ENCODE measurements around the gene PTGER1. TPM values are rescaled to one million over a fixed set of nuclear protein-coding genes. Genes with fewer than 3 reads are reported as not detected.

The PTGER1 gene
- total and polyA plus RNA-seq, 2 donors (not counting 3 experiments of a cell fraction or from before 2014, with no cell fraction given): 0.21 to 0.40 TPM

GRCh38 chr19:14440049-14440448 lies 35.1 kb downstream of the PTGER1 start:
- TF ChIP-seq POLR2AphosphoS5 (IDR thresholded peaks at IDR 0.05; ENCODE audit: insufficient read depth, low read depth, low read length) (peak; percentile 50), EZH2 (IDR thresholded peaks at IDR 0.05; ENCODE audit: borderline replicate concordance, low read depth, low read length, severe bottlenecking) (no peak)
- DNase-seq (ENCODE audit: low read depth, low spot score) (peak; percentile 33), FAIRE-seq (peak; percentile 90)
- no TSS peak for BruUV-seq (replicated peaks)
- H3K9me1 ChIP-seq (replicated peaks; ENCODE audit: control insufficient read depth, extremely low read depth, insufficient read depth, low read length): no peaks in the 10 kb centered on the region
- no peaks in the 10 kb centered on the region for H4K20me1 ChIP-seq (replicated peaks; ENCODE audit: control insufficient read depth, extremely low read depth, insufficient read depth, low read length)
- H3K79me2 ChIP-seq (ENCODE audit: control insufficient read depth, insufficient read depth, low read length): peaks cover 58% of the 10 kb centered on the region
- no peak overlapping the region for H3K4me3 ChIP-seq (replicated peaks in 1 of 3; ENCODE audit: insufficient read depth in 1 of 3, low read depth in 1 of 3, low read length in 3 of 3)
- dilution Hi-C loops (cut with MboI; ENCODE audit: extremely low pct_ligation_motif_present, low sequenced_read_pairs): no loop called here
- no peak overlapping the region for H2AFZ ChIP-seq (ENCODE audit: low read depth, low read length)
- POLR2A ChIA-PET: no interaction called here
- H3K36me3 ChIP-seq (ENCODE audit: control insufficient read depth in 2 of 2, extremely low read depth in 1 of 2, insufficient read depth in 2 of 2, low read length in 2 of 2): peaks cover 9 to 30% of the 10 kb centered on the region in 2 experiments
- peak overlapping the region; percentile 19 for H3K4me2 ChIP-seq (ENCODE audit: insufficient read depth, low read length)
- H3K27me3 ChIP-seq (ENCODE audit: control insufficient read depth in 2 of 2, insufficient read depth in 2 of 2, low read length in 2 of 2): no peaks in the 10 kb centered on the region
- CTCF ChIA-PET: interaction anchor here (0.5 to 1.5 kb wide), 3 partner anchors 11 to 1560 kb away, joined by 3 to 5 read pairs (median 5); no protein-coding TSS in a partner anchor
- peak overlapping the region; percentile 29 for H3K27ac ChIP-seq (ENCODE audit: insufficient read depth, low read depth, low read length)
- peaks cover 32% of the 10 kb centered on the region for H3K4me1 ChIP-seq (ENCODE audit: control insufficient read depth, extremely low read depth, insufficient read depth, low read length)
- intact Hi-C loops (cut with micrococcal nuclease): loop anchor here (1.0 kb wide), 1 partner anchor 10 kb away; no protein-coding TSS in a partner anchor
- H3K9me3 ChIP-seq (replicated peaks; ENCODE audit: control insufficient read depth, insufficient read depth, low read length): no peaks in the 10 kb centered on the region
- H3K9ac ChIP-seq (replicated peaks; ENCODE audit: extremely low read depth, insufficient read depth, low read length): no peak overlapping the region

DNA sequence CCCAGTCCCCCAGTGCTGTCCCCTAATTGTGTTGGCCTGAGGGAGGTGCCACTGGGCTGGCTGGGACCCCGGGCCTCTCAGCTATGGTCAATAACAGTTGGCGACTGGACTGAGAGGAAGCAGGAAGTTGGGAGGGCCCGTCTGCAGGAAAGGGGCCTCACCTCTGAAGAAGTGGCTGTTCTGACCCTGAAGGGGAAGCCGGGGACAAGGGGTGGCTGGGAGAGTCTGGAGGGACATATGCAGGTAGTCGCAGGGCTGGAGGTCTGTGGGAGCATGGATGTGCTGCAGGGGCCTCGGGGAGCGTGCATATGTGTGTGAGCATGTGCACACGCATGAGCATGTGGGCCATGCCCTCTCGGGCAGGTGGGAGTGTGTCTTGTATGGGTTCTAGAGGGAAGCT lies 36.1 kb downstream of the PTGER1 start:
- no peaks in the 10 kb centered on the region for H3K9me1 ChIP-seq (replicated peaks; ENCODE audit: control insufficient read depth, extremely low read depth, insufficient read depth, low read length)
- POLR2A ChIA-PET: no interaction called here
- H3K4me1 ChIP-seq (ENCODE audit: control insufficient read depth, extremely low read depth, insufficient read depth, low read length): peaks cover 43% of the 10 kb centered on the region
- H3K4me3 ChIP-seq (replicated peaks in 1 of 3; ENCODE audit: insufficient read depth in 1 of 3, low read depth in 1 of 3, low read length in 3 of 3): no peak overlapping the region
- dilution Hi-C loops (cut with MboI; ENCODE audit: extremely low pct_ligation_motif_present, low sequenced_read_pairs) (no loop called here), intact Hi-C loops (cut with micrococcal nuclease) (no loop called here)
- H3K9ac ChIP-seq (replicated peaks; ENCODE audit: extremely low read depth, insufficient read depth, low read length): no peak overlapping the region
- CTCF ChIA-PET: interaction anchor here (1.0 to 1.5 kb wide), 3 partner anchors 10 to 36 kb away, joined by 4 to 5 read pairs (median 5); partner anchors contain the start of gene PTGER1
- no peak overlapping the region for H2AFZ ChIP-seq (ENCODE audit: low read depth, low read length)
- no peaks in the 10 kb centered on the region for H3K9me3 ChIP-seq (replicated peaks; ENCODE audit: control insufficient read depth, insufficient read depth, low read length)
- DNase-seq (ENCODE audit: low read depth, low spot score) (no peak), FAIRE-seq (peak; percentile 66)
- no peaks in the 10 kb centered on the region for H4K20me1 ChIP-seq (replicated peaks; ENCODE audit: control insufficient read depth, extremely low read depth, insufficient read depth, low read length)
- peaks cover 66% of the 10 kb centered on the region for H3K79me2 ChIP-seq (ENCODE audit: control insufficient read depth, insufficient read depth, low read length)
- no peaks in the 10 kb centered on the region for H3K27me3 ChIP-seq (ENCODE audit: control insufficient read depth in 2 of 2, insufficient read depth in 2 of 2, low read length in 2 of 2)
- TF ChIP-seq EZH2 (IDR thresholded peaks at IDR 0.05; ENCODE audit: borderline replicate concordance, low read depth, low read length, severe bottlenecking): no peak
- no peak for TF ChIP-seq FOS (IDR thresholded peaks at IDR 0.05; ENCODE audit: borderline replicate concordance, insufficient read depth, low read length)
- no peak for TF ChIP-seq CTCF (IDR thresholded peaks at IDR 0.05; ENCODE audit: extremely low read depth in 1 of 2, insufficient read depth in 1 of 2, low read depth in 1 of 2, low read length in 2 of 2)
- no peak for TF ChIP-seq POLR2AphosphoS5 (IDR thresholded peaks at IDR 0.05; ENCODE audit: insufficient read depth, low read depth, low read length)
- TF ChIP-seq POLR2A (IDR thresholded peaks at IDR 0.05; ENCODE audit: low read depth, low read length): no peak
- no peak for TF ChIP-seq MYC (IDR thresholded peaks at IDR 0.05; ENCODE audit: low read depth, low read length)
- TF ChIP-seq GATA2 (IDR thresholded peaks at IDR 0.05; ENCODE audit: insufficient read depth, insufficient read length, low read depth, low read length): no peak
- no peak for TF ChIP-seq MAX (IDR thresholded peaks at IDR 0.05; ENCODE audit: insufficient read depth, insufficient read length)
- TF ChIP-seq JUN (IDR thresholded peaks at IDR 0.05; ENCODE audit: borderline replicate concordance, insufficient read depth, insufficient read length, low read depth): no peak
- H3K36me3 ChIP-seq (ENCODE audit: control insufficient read depth in 2 of 2, extremely low read depth in 1 of 2, insufficient read depth in 2 of 2, low read length in 2 of 2): peaks cover under 1 to 24% of the 10 kb centered on the region in 2 experiments
- no peak overlapping the region for H3K27ac ChIP-seq (ENCODE audit: insufficient read depth, low read depth, low read length)
- no peak overlapping the region for H3K4me2 ChIP-seq (ENCODE audit: insufficient read depth, low read length)
- no TSS peak for BruUV-seq (replicated peaks)
